Right kidney (tissue), 1 donor: Measurements from ENCODE around the gene CHST8.

Source experiments
- DNase-seq: peaks from one replicate; pipeline ENCODE4 v3.0.0-alpha.2; 2016

Gene CHST8

GRCh38 chr19:33717878-33718277 lies 96.1 kb downstream of the CHST8 start:
- no peak for DNase-seq

- DNase-seq: no peak
Measured at GRCh38 chr19:33718651-33719254, 97.0 kb downstream of the CHST8 start.

- DNase-seq: peak; percentile 7
Measured at GRCh38 chr19:33719366-33720154, 97.8 kb downstream of the CHST8 start.

- no peak for DNase-seq
Measured at GRCh38 chr19:33720155-33720493, 98.4 kb downstream of the CHST8 start.

- no peak for DNase-seq
Measured at GRCh38 chr19:33720691-33721682, 99.2 kb downstream of the CHST8 start.

GRCh38 chr19:33721735-33722297 lies 100.1 kb downstream of the CHST8 start:
- no peak for DNase-seq

- DNase-seq: no peak
Measured at GRCh38 chr19:33722456-33723239, 100.9 kb downstream of the CHST8 start.

GRCh38 chr19:33723512-33723911 lies 101.8 kb downstream of the CHST8 start:
- DNase-seq: no peak

- no peak for DNase-seq
Measured at GRCh38 chr19:33724021-33724720, 102.4 kb downstream of the CHST8 start.

GRCh38 chr19:33724721-33725060 lies 102.9 kb downstream of the CHST8 start:
- DNase-seq: no peak

- no peak for DNase-seq
Measured at GRCh38 chr19:33725567-33725966, 103.8 kb downstream of the CHST8 start.

- no peak for DNase-seq
Measured at GRCh38 chr19:33726756-33727155, 105.0 kb downstream of the CHST8 start.

GRCh38 chr19:33727331-33727998 lies 105.7 kb downstream of the CHST8 start:
- no peak for DNase-seq

- DNase-seq: no peak
Measured at GRCh38 chr19:33728141-33728540, 106.4 kb downstream of the CHST8 start.

GRCh38 chr19:33730858-33731607 lies 109.3 kb downstream of the CHST8 start:
- DNase-seq: no peak

- no peak for DNase-seq
Measured at GRCh38 chr19:33731881-33732280, 110.1 kb downstream of the CHST8 start.

- DNase-seq: no peak
Measured at GRCh38 chr19:33734913-33735312, 113.2 kb downstream of the CHST8 start.

- no peak for DNase-seq
Measured at GRCh38 chr19:33736158-33736557, 114.4 kb downstream of the CHST8 start.

GRCh38 chr19:33736787-33737186 lies 115.0 kb downstream of the CHST8 start:
- DNase-seq: no peak
